Endothelial cell (in vitro differentiated cells): Measurements from ENCODE around the gene SLC39A7. TPM values are rescaled to one million over a fixed set of nuclear protein-coding genes. Genes with fewer than 3 reads are reported as not detected.

ENCODE experiments used
- DNase-seq: peaks from one replicate; pipeline ENCODE4 v3.0.0; 2021; ENCODE audit warnings: low spot score
- H3K27ac Mint-ChIP-seq: one replicate; pipeline ENCODE4 v1.8.0; 2021; ENCODE audit warnings: mixed read lengths, inconsistent platforms; ENCODE audit not compliant: unreplicated experiment
- H3K27me3 Mint-ChIP-seq: one replicate; pipeline ENCODE4 v1.8.0; 2021; ENCODE audit warnings: mild to moderate bottlenecking, moderate library complexity, mixed read lengths, inconsistent platforms; ENCODE audit not compliant: unreplicated experiment
- H3K36me3 Mint-ChIP-seq: one replicate; pipeline ENCODE4 v1.8.0; 2021; ENCODE audit warnings: mild to moderate bottlenecking, low read depth, mixed read lengths, inconsistent platforms; ENCODE audit not compliant: unreplicated experiment
- H3K4me1 Mint-ChIP-seq: one replicate; pipeline ENCODE4 v1.8.0; 2021; ENCODE audit warnings: mild to moderate bottlenecking, mixed read lengths, inconsistent platforms; ENCODE audit not compliant: unreplicated experiment
- H3K4me3 Mint-ChIP-seq: one replicate; pipeline ENCODE4 v1.8.0; 2021; ENCODE audit warnings: mild to moderate bottlenecking, mixed read lengths, inconsistent platforms; ENCODE audit not compliant: unreplicated experiment
- H3K9me3 Mint-ChIP-seq: one replicate; pipeline ENCODE4 v1.8.0; 2021; ENCODE audit warnings: mixed read lengths, inconsistent platforms; ENCODE audit not compliant: unreplicated experiment
- CTCF ChIP-seq: fragments of 200-600 bp; sonication (generic); IDR thresholded peaks from one replicate; pipeline ENCODE4 v1.5.0; 2021; ENCODE audit warnings: antibody characterized with exemption; ENCODE audit not compliant: unreplicated experiment
- total RNA-seq: library from RNA; stranded (reverse); fragmentation: NEBNext Ultra II Directional; extraction: Animal tissue kit (Norgen Biotek cat#: 25700); gene quantifications from one replicate; pipeline ENCODE4 v1.2.1, GENCODE V29; 2021; ENCODE audit not compliant: unreplicated experiment

Gene SLC39A7
- total RNA-seq, 1 donor from 2014 or later, result 108 TPM

- H3K4me3 Mint-ChIP-seq, result peak overlapping the region; percentile 100
- TF ChIP-seq CTCF, result no peak
- H3K27me3 Mint-ChIP-seq, result peaks cover 19% of the 10 kb centered on the region
- no peaks in the 10 kb centered on the region for H3K9me3 Mint-ChIP-seq
- no peak for DNase-seq
- H3K36me3 Mint-ChIP-seq, result peaks cover 35% of the 10 kb centered on the region
- peaks cover 63% of the 10 kb centered on the region for H3K4me1 Mint-ChIP-seq
- peak overlapping the region; percentile 37 for H3K27ac Mint-ChIP-seq
These were observed 2.1 kb downstream of the SLC39A7 start for GRCh38 chr6:33202799-33203198.

- H3K9me3 Mint-ChIP-seq, result no peaks in the 10 kb centered on the region
These were observed 2.9 kb downstream of the SLC39A7 start for GRCh38 chr6:33203443-33204164.

GRCh38 chr6:33204165-33204414 is 3.4 kb downstream of the SLC39A7 start:
- H3K36me3 Mint-ChIP-seq, result peaks cover 36% of the 10 kb centered on the region
- peak overlapping the region; percentile 61 for H3K27ac Mint-ChIP-seq
- peaks cover 18% of the 10 kb centered on the region for H3K27me3 Mint-ChIP-seq
- H3K9me3 Mint-ChIP-seq, result no peaks in the 10 kb centered on the region
- TF ChIP-seq CTCF, result no peak
- H3K4me3 Mint-ChIP-seq, result peak overlapping the region; percentile 80
- peaks cover 59% of the 10 kb centered on the region for H3K4me1 Mint-ChIP-seq
- no peak for DNase-seq

More at GRCh38 chr6:33203443-33204164, 2.9 kb downstream of the SLC39A7 start:
- TF ChIP-seq CTCF, result no peak
- Mint-ChIP-seq H3K4me1 (peaks cover 58% of the 10 kb centered on the region), H3K36me3 (peaks cover 32% of the 10 kb centered on the region), H3K4me3 (peak overlapping the region; percentile 100), H3K27ac (peak overlapping the region; percentile 61), H3K27me3 (peaks cover 17% of the 10 kb centered on the region)
- no peak for DNase-seq

- Mint-ChIP-seq H3K36me3 (peaks cover 41% of the 10 kb centered on the region), H3K27ac (peak within 1 kb of the TSS; percentile 70), H3K4me1 (peaks cover 56% of the 10 kb centered on the region), H3K9me3 (no peaks in the 10 kb centered on the region), H3K27me3 (peaks cover 18% of the 10 kb centered on the region), H3K4me3 (peak within 1 kb of the TSS; percentile 100)
- TF ChIP-seq CTCF, result no peak
- peak; percentile 93 for DNase-seq
These were observed 3.9 kb downstream of the SLC39A7 start, which contains the start of gene HSD17B8 for GRCh38 chr6:33204415-33205190. Gene HSD17B8 (plus strand): TSS chr6:33204655. CDS start chr6:33204669, 14 bp downstream.
